Mesodermal cell (in vitro differentiated cells): ENCODE data around the gene EGFR.

ENCODE experiments used
- H3K27ac ChIP-seq: 2 replicates; pipeline ENCODE4 v1.7.0; 2013; ENCODE audit warnings: mild to moderate bottlenecking, low read depth, low read length, moderate library complexity; ENCODE audit not compliant: severe bottlenecking
- H3K36me3 ChIP-seq: 2 replicates; pipeline ENCODE4 v1.7.1; 2013; ENCODE audit warnings: mild to moderate bottlenecking, low read length, moderate library complexity; ENCODE audit not compliant: control insufficient read depth, insufficient read depth
- H3K4me1 ChIP-seq: one replicate; pipeline ENCODE4 v1.7.1; 2013; ENCODE audit warnings: mild to moderate bottlenecking, low read length; ENCODE audit not compliant: insufficient read depth, control insufficient read depth, poor library complexity, severe bottlenecking
- H3K4me3 ChIP-seq: 2 replicates; pipeline ENCODE4 v1.7.0; 2013; ENCODE audit warnings: low read length, control low read depth, mild to moderate bottlenecking; ENCODE audit not compliant: insufficient read depth, poor library complexity, severe bottlenecking; ENCODE audit errors: extremely low read depth
- H3K9me3 ChIP-seq: 2 replicates; pipeline ENCODE4 v1.7.1; 2013; ENCODE audit warnings: mild to moderate bottlenecking, low read length, moderate library complexity; ENCODE audit not compliant: control insufficient read depth
- WGBS, 2 experiments: methylation state at CpG; one replicate each; pipeline ENCODE4 v1.1.5; 2013; ENCODE audit warnings: missing lambda C conversion rate in 2 of 2; ENCODE audit not compliant: insufficient coverage in 2 of 2; 5-methylcytosine and 5-hydroxymethylcytosine counted together

The EGFR gene

DNA sequence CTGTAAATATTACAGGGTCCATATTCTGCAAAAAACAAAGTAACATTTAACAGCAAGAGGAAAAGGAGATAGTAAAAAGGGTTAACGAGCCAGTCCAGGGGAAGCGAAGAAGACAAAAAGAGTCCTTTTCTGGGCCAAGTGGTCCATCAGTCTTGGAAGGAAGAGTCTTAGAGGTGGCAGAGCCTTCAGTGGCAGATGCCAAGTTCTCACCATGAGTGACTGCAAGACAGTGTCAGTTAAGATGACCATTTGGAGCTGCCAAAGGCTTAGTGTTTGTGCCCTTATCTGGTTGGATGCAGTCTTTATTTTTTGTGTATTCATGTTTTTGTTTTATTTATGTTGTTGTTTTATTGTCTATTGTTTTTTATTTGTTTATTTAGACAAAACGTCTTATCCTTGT lies 220.6 kb downstream of the EGFR start:
- WGBS, 2 experiments: 74 to 90% methylated on average over 3 of the region's 3 CpGs
- no peaks in the 10 kb centered on the region for H3K4me1 ChIP-seq

GRCh38 chr7:55240418-55241142 lies 221.8 kb downstream of the EGFR start:
- 90 to 93% methylated on average over 14 to 16 of the region's 16 CpGs for WGBS, 2 experiments
- H3K4me3 ChIP-seq: no peak overlapping the region
- no peaks in the 10 kb centered on the region for H3K36me3 ChIP-seq
- H3K4me1 ChIP-seq: peaks cover 3% of the 10 kb centered on the region
- no peaks in the 10 kb centered on the region for H3K9me3 ChIP-seq
- H3K27ac ChIP-seq: no peak overlapping the region

More for the DNA sequence above, 220.6 kb downstream of the EGFR start:
- Histone ChIP-seq H3K36me3 (no peaks in the 10 kb centered on the region), H3K4me3 (no peak overlapping the region), H3K27ac (no peak overlapping the region), H3K9me3 (no peaks in the 10 kb centered on the region)

DNA sequence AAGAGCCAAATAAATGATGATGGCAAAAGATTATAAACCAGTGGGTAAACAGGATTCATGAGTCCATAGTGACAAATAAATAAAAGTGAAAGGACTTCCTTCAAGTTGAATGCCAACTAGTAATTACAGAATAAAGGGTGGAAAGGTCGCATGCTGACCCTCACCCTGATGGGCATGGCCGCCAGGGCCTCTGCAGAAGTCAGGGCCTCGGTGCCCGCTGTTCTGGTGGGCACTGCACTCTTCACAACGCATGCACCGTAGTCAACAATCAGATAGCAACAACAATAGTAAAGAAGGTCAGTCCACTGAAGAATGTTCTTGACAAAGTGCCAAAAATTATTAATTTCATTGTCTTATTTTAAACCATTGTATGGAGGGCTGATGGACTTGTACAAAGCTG lies 223.1 kb downstream of the EGFR start:
- H3K9me3 ChIP-seq: no peaks in the 10 kb centered on the region
- 93 to 97% methylated on average over 4 to 6 of the region's 6 CpGs for WGBS, 2 experiments
- H3K4me3 ChIP-seq: no peak overlapping the region
- H3K36me3 ChIP-seq: no peaks in the 10 kb centered on the region
- peaks cover 3% of the 10 kb centered on the region for H3K4me1 ChIP-seq
- no peak overlapping the region for H3K27ac ChIP-seq

DNA sequence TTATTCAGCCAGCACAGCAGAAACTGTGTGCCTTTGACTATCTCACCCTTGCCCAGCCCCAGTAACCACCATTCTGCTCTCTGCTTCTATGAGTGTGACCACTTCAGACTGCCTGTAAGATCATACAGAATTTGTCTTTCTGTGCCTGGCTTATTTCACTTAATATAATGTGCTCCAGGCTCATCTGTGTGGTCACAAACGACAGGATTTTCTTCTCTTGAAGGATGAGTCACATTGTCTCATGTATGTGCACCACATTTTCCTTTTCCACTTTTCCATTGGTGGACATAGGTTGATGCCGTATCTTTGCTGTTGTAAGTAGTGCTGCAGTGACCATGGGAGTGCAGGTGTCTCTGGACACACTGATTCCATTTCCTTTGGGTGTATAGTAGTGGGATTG lies 223.8 kb downstream of the EGFR start:
- no peak overlapping the region for H3K27ac ChIP-seq
- 70 to 71% methylated on average over 2 of the region's 2 CpGs for WGBS, 2 experiments
- H3K36me3 ChIP-seq: no peaks in the 10 kb centered on the region
- no peaks in the 10 kb centered on the region for H3K9me3 ChIP-seq
- no peak overlapping the region for H3K4me3 ChIP-seq
- peaks cover 3% of the 10 kb centered on the region for H3K4me1 ChIP-seq

DNA sequence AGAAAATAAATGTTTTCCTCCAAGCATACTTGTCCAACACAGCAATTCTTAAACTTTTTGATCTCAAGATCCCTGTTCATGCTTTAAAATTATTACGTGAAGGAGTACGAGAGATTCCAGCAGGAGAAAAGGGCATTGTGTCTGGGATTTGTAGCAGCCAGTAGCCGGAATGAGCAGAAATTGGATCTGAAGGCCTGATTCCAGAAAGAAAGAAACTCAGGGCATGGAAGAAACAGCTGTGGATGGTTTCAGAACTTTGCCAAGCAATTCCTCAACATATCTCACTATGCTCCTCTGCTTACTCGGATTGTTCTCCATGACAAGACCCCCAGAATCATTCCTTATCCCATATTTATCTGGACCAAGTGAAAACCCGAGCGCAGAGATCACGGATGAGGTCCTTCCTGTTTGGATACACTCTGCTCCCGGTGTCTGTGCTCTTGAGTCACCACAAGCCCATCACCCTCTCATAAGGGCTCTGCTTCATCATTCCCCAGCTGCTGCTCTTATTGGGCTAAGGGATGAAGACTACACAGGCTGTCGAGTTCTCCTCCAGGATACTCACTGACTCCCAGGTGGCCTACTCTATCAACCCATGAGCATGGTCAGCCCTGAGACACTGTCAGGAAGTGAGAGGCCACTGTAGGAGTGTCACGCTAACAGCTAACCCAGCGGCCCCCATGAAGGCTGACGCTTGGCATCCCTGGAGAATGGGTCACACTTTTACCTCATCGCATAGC lies 225.4 kb downstream of the EGFR start:
- Histone ChIP-seq H3K9me3 (no peaks in the 10 kb centered on the region), H3K4me1 (peaks cover 3% of the 10 kb centered on the region)
- WGBS, 2 experiments: 92 to 98% methylated on average over 13 of the region's 13 CpGs

DNA sequence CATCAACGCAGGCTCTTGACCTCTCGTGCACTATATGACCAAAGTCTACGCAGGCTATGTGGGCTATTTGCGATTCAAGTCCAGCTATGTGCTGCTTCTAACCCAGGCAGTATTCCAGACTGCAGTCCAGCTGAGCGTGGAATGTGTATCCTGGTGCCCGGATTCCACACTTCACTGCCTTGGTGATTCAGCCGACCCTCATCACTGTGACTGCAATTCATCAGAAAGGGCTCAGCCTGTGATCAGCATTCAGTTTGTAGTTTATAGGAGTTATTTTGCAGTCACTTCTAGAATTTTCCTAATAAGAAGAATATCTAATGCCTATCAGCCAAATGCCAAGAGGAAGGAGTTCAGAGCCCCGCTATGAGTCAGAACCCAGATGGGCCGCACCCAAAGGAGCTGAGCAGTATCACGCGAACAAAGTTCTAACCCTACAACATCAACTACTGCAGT lies 226.5 kb downstream of the EGFR start:
- H3K4me3 ChIP-seq: no peak overlapping the region
- WGBS, 2 experiments: 90 to 94% methylated on average over 6 to 7 of the region's 11 CpGs
- H3K27ac ChIP-seq: no peak overlapping the region
- H3K9me3 ChIP-seq: no peaks in the 10 kb centered on the region
- H3K36me3 ChIP-seq: no peaks in the 10 kb centered on the region
- H3K4me1 ChIP-seq: peaks cover 3% of the 10 kb centered on the region

More for the DNA sequence above, 225.4 kb downstream of the EGFR start:
- Histone ChIP-seq H3K4me3 (no peak overlapping the region), H3K36me3 (no peaks in the 10 kb centered on the region), H3K27ac (no peak overlapping the region)

DNA sequence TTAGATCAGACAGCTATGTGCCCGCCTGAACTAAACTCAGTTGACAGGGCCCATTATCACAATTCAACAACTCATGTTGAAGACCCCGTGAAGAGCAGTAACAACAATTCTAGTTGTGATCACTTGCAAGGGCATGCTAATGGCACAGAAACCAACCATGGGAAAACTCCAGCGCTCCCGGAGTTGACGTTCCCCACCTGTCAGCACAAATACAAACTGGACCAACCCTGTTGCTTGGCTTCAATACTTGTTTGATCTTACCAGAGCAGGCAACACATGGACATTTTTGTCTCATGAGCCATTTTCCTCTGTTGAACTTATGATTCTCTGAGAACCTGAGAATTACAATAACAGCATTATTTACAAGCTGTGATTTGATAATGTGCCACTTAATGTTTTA lies 227.4 kb downstream of the EGFR start:
- WGBS, 2 experiments: 90 to 98% methylated on average over 5 of the region's 5 CpGs
- H3K4me3 ChIP-seq: no peak overlapping the region
- H3K4me1 ChIP-seq: peaks cover 3% of the 10 kb centered on the region
- no peaks in the 10 kb centered on the region for H3K36me3 ChIP-seq
- H3K9me3 ChIP-seq: no peaks in the 10 kb centered on the region
- H3K27ac ChIP-seq: no peak overlapping the region

- H3K4me1 ChIP-seq: peaks cover 5% of the 10 kb centered on the region
- 83% methylated on average over 1 of the region's 1 CpG; no CpG with 5 or more reads in 1 of the 2 experiments for whole genome bisulfite sequencing, 2 experiments
- no peak overlapping the region for H3K27ac ChIP-seq
- no peaks in the 10 kb centered on the region for H3K9me3 ChIP-seq
- no peaks in the 10 kb centered on the region for H3K36me3 ChIP-seq
- no peak overlapping the region for H3K4me3 ChIP-seq
Measured at GRCh38 chr7:55247428-55247827, 228.6 kb downstream of the EGFR start.

- H3K36me3 ChIP-seq: no peaks in the 10 kb centered on the region
- no peaks in the 10 kb centered on the region for H3K9me3 ChIP-seq
- H3K4me3 ChIP-seq: no peak overlapping the region
- H3K4me1 ChIP-seq: peaks cover 6% of the 10 kb centered on the region
- 98 to 99% methylated on average over 7 to 8 of the region's 10 CpGs for WGBS, 2 experiments
- no peak overlapping the region for H3K27ac ChIP-seq
Measured at GRCh38 chr7:55248526-55248925, 229.7 kb downstream of the EGFR start.

DNA sequence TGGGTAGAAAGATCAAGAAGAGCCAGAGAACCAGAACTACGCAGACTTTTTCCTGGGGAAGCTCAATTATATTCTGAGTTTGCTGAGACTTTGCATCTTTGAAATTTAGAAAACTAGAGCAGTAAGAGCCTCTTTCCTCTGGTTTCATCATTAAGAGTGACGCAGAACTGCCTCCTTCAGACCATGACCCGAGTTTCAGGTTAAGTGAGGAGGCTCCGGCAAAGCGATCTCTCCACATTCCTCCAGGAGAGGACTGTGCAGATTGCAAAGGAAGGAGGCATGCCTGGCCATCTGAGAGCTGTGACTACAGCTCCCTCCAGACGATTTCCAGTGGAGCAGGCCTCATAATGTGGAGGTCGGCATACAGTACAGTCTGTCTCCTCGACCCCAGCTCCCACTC lies 230.5 kb downstream of the EGFR start:
- WGBS, 2 experiments: 88 to 89% methylated on average over 8 of the region's 8 CpGs
- Histone ChIP-seq H3K4me1 (peaks cover 6% of the 10 kb centered on the region), H3K4me3 (no peak overlapping the region), H3K27ac (no peak overlapping the region), H3K9me3 (no peaks in the 10 kb centered on the region), H3K36me3 (no peaks in the 10 kb centered on the region)

DNA sequence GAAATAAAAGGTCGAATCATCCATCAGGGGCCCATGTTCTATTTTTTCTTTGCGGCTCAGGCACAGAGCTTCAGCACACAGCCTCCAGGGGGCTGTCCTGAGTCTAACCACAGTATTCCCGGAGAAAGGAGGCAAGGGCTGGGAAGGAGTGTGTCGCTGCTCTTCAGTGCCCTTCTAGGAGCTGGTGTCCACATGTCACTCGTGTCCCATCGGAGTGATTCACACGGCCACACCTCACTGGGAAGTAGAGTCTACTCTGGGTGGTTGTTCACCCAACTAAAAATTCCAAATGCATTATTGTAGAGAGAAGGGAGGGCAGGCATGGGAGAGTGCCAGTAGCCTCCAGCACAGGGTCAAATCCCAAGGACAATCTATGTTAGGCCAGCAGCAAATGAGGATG lies 231.5 kb downstream of the EGFR start:
- 31 to 54% methylated on average over 3 of the region's 7 CpGs for WGBS, 2 experiments
- Histone ChIP-seq H3K36me3 (no peaks in the 10 kb centered on the region), H3K9me3 (no peaks in the 10 kb centered on the region), H3K4me1 (peaks cover 6% of the 10 kb centered on the region), H3K4me3 (no peak overlapping the region), H3K27ac (no peak overlapping the region)
